T-helper 2 cell (primary cell): ENCODE measurements around the gene HDAC4.

Experiments
- DNase-seq, 5 experiments: peaks; one replicate each; pipeline versions ENCODE4 v3.0.0 to v3.0.0-alpha.2; 2012 to 2022

Gene HDAC4

DNA sequence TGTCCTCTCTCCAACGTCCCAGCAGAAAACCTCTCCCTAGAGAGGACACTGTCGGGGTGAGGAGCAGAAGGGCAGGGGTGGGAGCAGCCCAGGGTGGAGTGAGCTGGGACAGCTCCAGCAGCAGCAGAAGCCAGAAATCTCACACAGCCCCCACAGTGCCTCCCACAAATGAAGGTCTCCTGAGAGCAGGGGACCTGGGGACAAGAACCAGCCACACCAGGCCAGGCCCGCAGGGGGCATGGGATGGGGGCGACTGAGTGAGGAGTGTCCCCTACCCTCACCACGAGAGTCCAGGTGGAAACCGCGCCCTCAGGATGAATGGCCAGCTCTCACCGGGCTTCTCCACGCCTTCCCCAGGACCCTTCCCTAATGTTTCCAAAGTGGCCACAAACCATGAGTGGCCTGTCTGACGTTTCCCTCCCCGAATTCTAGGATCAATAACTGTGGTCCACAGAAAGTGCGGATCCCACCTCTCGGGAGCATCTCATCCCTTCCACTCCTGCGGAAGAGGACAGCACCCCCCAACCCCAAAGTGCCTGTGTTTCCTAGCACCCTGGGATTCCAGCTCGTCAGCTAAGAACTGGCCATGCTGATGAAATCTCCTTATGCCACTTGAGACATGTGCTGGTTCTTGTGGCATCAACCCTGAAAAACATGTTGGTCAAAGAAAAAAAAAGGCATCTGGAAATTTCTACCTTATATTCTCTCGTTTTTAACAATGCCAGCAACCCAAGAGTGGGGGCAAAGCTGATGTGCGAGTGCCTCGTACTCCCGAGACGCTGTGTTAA, 121.1 kb downstream of the HDAC4 start:
- DNase-seq = no peak

DNA sequence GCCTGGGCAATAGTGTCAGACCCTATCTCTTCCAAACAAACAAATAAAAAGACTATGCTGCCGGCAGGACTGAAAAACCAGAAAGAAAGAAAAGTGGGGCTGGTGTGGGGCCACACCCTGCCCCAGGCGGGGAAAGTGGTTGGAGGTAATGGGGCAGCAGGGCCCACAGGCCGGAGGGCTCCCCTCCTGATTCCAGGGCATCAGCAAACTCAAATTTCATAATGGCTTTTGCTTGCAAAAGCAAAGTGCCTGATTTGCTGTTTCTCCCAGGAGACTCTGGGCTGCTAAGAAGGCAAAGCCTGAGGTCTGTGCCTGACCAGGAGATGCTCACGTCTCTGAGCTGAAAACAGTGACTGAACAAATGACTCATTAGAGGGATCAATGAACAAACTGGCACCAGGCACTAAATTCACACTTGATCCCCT, 121.9 kb downstream of the HDAC4 start:
- no peak for DNase-seq

DNA sequence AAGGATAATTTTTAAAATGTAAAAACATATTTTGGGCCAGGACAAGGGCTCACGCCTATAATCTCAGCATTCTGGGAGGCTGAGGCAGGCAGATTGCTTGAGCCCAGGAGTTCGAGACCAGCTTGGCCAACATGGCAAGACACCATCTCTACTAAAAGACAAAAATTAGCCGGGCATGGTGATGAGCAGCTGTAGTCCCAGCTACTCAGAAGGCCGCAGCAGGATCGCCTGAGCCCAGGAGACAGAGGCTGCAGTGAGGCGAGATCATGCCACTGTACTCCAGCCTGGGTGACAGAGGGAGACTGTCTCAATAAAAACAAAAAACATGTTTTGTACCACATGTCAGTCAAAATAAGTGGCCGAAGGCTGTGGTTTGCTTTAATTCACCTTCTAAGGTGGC, 122.5 kb downstream of the HDAC4 start:
- DNase-seq = no peak

DNA sequence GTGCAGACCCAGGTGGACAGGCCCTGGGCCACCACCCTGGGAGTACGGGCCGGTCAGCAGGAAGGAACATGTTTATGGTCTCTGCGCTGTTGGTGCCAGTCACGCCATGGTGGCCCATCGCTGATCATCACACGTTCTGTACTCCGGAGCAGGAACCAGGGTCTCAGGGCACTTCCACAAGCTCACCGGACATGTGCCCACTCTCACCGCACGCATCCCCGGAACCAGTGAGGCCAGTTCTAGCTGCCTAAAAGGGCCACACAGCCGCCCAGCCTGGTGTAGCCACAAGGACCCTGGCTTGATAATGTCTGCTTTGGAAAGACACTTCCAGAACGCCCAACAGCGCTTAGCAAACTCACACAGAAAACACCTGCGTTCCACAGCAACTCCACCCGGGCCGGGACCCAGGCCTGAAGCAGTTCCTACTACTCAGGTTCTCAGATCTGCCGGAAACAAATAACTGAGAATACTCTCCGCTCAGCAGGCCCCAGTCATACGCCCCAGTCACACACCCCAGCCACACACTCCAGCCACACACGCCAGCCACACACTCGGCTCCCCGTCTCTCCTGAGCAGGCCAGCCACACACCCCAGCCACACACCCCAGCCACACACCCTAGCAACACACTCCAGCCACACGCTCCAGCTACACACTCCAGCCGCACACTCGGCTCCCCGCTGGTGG, 123.3 kb downstream of the HDAC4 start:
- DNase-seq = no peak

DNA sequence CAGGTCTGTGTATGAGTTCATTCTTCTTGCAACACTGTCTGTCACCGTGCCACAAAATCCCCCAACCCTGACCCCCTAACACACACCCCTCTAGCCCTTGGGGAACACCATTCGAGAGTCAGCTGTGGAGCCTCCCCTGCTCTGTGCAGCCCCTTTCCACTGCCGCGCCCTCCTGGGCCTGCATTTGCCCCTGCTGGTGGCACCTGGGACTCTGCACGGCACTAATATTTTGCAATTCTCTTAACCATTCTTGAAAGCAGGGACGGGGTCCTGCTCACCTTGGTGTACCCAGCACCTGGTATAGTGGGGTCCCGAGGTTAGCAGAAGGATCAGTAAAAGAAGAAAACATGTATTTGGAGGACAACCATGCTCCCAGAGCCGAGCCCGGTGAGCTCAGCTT, 124.0 kb downstream of the HDAC4 start:
- DNase-seq = no peak

DNA sequence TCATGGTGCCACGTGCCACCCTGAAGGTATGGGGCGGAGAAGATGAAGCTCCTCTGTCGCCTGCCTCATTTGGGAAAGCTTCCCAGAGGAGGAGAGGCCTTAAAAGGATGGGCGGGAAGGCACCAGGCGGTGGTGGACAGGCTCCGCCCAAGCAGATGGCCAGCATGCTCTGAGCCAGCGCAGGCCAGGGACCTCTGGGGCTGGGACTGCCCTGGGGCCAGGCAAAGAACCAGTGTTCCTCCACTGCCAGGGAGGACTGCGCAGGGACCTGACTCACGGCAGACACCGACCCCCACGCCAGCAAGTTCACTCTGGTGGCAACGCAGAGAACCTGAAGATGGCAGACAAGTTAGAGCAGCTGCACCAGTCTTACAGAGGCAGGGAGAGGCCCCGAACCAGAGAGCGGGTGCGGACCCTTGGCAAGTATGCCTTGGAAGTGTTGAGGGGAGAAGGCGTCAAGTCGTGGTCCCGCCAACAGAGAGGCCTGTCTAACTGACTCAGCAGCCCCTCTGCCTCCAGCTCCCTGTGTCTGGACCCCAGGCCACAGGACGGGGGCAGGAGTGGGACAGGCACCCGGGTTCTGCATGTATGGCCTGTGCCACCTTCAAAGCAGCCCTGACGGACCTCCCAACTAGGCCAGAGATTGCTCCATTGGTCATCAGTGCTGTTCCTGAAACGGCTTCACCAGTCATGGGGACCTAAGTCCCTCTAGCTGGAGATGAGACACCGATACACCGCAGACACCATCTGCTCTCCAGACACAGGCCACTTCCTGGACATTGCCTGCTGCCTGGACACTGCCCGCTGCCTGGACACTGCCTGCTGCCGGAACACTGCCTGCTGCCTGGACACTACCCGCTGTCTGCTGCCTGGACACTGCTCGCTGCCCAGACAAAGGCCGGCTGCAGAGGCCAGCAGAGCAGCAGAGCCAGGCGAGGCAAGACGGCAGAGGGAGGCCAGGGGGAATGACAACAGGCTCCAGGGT, 124.7 kb downstream of the HDAC4 start:
- no peak for DNase-seq

DNA sequence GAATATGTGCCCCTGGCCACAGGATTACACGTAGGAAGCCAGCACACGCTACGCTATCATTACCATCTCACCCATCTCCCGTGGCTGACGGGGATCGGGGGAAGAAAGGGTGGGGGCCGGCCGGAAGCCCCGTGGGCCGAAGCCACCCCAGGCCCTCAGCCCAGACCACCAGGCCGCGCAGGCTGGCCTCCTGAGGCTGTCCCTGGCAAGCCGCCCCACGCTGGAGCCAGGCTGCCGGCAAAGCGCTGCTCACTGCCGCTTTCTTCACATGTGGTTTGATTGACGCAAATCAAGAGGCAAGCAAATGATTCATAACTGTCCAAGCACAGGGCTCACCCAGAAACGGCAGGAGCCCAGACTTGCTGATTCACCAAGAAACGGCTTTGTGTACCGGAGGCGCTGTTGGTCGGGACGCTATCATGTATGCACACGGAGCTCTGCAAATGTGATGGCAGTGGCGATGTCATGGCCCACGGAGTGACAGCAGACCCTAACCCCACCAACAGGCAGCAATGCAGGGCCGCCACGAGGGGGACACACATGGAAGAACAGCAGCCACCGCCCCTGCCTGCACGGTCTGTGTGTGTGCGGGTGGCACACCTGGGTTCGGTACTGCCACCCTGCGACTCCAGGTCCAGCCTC, 125.7 kb downstream of the HDAC4 start:
- DNase-seq = peak; percentile 40 to 98 (median 77)

DNA sequence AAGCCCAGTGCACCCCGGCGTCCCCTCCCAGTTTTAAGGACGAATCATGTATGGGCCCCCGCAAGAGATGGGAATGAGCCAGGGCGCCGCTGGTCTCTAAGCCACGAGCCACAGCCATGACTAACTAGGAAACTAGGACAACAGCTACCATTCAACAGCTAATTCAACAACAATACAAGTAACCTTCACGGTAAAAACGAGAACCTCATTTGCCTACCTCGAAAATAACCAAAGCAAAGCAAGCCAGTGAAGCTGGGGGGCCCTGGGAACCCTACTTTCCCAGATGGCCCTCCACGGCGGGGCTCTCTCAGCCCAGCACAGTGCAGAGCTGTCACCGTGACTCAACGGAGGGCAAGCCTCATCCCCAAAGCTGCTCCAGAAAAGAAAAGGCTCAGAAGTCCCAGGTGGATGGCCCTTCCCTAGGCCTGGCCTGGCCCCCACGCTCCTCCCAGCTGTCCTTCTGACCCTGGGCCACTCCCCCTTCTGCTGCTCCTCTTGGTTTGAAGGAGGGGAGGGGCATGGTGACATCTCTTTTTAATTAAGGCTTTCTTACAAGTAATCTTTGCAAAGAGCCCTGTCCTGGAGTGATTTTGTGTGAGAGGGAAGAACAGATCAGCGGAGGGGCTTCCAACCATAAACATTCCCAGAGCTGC, 126.3 kb downstream of the HDAC4 start:
- peak in 1 of 5 experiments; percentile 72 for DNase-seq

DNA sequence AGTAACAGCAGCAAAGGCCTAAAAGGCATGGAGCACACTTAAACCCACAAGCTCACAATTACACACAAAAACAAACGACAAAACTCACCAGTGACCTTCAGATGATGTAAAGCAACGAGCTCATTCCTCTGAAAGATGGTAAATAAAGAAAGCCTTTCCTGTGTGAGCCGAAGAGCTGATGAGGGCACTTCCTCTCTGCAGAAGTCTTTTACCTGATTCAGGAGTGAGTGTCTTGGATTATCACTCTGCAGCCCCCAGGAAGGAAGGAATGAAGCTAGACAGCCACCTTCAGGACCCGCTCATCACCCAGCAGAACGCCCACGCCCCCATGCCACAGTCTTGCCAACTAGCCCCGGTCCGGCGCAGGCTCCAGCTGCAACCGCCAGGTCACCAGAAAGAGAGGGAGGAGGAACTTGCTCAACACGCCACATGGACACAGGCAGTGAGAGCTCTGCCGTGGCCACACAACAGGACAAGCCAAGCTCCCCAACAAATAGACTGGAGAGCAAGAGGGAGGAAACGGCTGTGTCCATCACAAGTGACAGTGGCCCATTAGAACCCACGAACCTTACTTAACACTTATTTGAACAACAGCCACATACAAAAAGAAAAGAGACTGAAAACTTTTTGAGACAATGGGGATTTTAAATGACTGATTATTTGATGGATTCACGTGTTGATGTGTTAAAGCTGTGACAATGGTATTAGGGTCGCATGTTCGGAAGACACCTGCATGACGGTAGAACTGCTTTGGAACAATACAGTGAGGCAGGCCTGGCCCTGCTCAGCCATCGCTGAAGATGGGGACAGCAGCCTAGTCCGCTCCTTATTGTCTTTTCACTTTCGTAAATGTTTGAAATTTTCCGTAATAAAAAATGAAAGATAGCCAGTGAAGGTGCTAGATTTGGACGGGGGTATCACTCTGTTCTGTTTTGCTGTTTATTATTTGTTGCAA, 127.3 kb downstream of the HDAC4 start:
- no peak for DNase-seq

DNA sequence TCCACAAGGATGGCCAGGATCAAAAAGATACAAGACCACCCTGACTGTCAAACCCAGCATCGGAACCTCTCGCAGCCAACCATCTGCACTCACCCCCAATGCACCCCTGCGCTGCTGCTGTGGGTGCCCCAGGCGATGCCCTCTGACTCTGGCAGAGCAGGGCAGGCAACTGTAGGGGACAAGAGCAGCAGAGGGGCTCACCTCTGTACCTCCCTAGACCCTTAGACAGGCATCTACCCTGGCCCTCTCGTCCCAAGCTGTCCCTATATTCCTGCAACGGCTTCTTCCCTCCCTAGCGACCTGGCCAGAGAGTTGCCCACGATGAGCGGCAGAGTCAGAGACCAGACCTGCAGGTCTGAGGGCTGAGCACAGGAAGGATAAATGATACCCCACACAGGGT, 128.2 kb downstream of the HDAC4 start:
- no peak for DNase-seq

DNA sequence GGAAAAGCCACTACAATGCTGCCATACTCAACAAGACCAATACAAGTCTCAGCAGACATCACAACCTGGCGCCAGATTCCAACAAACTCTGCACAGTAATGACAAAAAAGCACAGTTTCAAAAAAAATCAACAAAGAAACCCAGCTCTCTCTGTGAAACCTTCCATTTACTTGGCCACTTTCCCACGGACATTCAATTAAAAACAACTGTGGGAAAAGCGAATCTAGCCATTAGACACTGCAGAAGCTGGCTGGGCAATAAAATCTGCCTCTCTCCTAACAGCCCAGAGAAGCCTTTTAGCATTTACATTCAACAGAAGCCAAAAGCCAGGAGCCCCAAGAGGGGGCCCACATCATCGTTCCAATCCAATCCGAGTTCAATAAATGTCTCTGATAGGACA, 128.9 kb downstream of the HDAC4 start:
- no peak for DNase-seq

DNA sequence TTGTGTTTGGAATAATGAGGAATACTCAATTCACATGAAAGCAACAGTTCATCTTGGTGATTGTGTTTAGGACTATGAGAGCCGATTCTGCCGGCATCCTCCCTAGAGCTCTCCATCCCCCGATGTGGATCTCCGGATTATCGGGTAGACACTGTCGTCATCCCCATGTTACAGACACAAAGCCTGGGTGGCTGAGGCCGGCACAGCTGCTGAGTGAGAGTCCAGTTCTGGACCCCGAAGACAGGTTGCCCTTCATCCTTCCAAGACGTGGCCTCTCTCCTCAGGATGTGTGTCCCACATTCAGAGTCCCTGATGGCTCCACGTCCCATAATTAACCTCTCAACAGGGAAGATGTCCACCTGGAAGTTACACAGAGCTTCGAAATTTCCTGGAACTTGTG, 129.3 kb downstream of the HDAC4 start:
- no peak for DNase-seq

DNA sequence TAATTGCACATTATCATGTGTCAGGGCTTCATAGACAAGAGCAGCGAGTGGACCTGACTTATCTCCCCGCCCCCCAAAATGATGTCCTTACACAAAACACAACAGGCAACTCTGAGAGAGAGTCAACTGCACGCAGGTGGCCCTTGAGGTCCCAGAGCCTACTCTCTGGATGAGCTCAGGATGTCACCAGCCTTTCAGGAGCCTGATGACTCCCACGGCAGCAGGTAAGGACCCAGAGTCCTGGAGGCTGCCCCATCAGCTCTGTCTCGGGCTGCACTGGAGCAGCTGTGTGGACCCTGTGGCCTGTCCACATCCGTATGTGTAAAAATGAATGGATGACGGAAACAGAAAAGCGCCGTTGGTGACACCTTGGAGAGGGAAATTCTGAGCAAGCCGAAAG, 130.9 kb downstream of the HDAC4 start:
- no peak for DNase-seq

DNA sequence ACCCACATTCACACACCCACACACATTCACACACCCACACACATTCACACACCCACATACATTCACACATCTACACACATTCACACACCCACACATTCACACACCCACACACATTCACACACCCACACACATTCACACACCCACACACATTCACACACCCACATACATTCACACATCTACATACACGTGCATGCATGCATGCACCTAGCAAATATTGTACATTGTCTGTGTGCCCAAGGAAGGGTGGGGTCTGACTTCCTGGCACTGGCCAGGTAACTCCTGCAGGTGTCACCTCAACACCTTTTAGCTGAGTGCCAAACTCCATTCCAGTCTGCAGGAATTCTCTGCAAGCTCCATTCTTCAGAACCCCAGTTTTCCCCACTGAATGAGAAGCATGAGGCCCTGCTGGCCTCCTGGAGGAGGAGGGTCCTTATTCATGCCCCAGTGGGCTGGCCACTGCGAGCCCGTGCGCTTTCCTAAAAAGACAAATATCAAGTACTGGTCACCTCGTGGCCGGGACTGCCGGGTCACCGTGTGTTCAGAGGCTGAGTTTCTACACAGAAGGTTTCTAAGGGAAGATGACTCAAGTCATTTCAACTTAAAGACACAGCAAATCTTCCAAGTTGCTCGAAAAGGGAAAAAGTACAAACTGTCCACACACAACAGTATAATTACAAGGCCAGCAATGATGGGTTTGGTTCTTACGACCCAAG, 131.5 kb downstream of the HDAC4 start:
- no peak for DNase-seq

DNA sequence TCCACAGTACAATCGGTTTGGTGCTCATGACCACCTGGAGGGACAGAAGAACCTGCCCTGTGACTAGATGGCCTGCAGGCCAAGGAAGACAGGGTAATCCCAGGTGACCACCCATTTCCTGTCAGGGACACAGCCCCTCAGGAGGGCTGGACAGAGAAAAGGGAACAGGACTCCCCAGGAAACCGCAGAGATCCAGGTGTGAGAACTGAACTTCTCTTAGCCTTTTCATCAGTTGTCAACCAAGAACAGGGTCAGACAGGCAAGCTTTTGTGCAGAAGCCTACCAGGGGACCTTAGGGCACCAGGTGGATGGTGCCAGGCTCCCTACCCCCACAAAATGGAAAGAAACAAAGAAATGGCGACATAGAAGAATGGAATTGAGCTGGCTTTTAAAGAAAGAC, 132.3 kb downstream of the HDAC4 start:
- no peak for DNase-seq

DNA sequence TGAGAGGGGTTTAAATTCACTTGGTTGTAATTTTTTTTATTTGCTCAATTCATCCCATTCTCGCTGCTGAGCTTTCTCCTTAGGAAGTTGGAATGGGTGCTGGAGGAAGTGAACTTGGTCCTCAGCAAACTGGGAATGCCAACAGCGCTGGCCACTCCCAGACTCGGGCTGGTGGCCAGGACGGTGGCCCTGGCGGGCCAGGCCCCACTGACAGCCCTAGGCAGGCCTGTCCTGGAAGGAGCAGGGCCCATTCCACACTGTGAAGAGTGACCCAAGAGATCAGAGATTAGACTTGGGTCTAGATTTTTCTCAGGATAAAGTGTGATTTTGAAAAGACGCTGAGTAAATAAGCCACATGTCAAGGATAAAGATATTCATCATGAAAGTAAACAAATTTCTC, 132.7 kb downstream of the HDAC4 start:
- no peak for DNase-seq

DNA sequence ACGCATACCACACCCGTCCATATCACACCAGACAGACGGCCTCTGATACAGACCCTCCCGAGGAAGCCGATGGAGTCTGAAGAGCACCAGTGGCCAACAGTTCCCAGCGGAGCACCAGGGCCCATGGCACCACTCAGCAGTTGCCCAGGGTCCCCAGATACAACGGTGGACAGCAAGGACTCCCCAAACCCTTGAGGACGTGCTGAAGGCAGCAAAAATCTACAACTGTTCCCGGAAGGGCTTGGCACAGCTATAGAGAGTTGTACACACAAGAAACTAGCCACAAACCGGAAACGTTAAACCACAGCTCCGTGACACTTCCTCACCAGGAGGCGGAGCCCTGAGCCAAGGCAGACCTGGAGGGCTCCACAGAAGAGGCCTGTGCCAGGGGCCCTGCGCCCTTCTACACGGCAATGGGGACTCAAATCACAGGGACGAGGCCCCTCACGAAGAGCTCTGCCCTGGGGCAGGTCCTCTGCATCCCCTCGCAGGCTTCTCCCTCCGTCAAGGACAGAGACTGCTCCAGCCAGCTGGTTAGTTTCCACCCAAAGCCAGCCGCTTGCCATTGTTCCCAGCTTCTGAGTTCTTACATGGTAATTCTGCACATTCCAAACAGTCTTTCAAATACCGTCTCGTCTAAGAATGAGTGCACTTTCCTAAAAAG, 133.4 kb downstream of the HDAC4 start:
- peak; percentile 55 to 98 (median 87) for DNase-seq

DNA sequence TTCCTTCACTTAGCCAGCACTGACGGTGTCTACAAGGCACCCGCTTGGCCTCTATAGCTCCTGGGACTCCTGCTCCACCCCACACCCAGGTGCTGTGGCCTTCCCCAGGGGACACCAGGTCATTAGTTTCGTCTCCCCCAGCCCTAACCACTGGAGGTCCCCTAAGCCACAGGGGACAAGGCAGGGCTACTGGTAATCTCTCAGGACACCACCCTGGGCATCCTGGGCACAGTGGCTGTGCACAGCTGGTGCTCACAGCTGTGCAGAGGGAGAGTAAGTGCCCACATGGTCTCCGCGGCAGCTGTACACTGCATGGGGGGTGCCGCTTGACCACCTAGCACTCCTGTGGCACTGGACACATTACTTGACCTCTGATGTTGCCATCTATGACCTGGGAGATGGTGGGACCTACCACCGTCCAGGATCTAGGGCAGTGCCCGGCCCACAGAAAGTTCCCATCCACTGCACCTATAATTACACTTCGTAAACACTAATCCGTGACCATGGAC, 134.0 kb downstream of the HDAC4 start:
- peak in 1 of 5 experiments; percentile 37 for DNase-seq

DNA sequence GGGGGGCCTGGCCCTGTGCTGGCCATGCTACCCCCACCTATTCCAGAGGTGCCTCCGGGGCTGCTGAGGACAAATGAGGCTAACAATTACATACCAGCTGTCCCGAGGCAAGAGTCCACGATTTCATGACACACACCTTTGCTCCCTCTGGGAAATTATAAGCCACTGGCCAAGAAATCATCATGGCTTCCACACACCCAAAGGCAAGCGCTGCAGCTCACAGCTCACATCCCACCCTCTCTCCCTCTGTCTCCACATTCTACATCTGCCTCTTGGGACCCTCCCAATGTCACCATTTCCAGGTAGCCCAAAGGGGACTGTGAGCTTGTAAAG, 134.4 kb downstream of the HDAC4 start:
- no peak for DNase-seq
